NCI-H446 (cell line): ENCODE results near the gene DCTN3.
A peak's percentile ranks its signal among the peaks of the same experiment; 100 is the strongest.

ENCODE experiments used
- DNase-seq, 2 experiments: peaks; one replicate each; lab custom pipeline; 2025; lab: John Stamatoyannopoulos, UW

The DCTN3 gene

DNA sequence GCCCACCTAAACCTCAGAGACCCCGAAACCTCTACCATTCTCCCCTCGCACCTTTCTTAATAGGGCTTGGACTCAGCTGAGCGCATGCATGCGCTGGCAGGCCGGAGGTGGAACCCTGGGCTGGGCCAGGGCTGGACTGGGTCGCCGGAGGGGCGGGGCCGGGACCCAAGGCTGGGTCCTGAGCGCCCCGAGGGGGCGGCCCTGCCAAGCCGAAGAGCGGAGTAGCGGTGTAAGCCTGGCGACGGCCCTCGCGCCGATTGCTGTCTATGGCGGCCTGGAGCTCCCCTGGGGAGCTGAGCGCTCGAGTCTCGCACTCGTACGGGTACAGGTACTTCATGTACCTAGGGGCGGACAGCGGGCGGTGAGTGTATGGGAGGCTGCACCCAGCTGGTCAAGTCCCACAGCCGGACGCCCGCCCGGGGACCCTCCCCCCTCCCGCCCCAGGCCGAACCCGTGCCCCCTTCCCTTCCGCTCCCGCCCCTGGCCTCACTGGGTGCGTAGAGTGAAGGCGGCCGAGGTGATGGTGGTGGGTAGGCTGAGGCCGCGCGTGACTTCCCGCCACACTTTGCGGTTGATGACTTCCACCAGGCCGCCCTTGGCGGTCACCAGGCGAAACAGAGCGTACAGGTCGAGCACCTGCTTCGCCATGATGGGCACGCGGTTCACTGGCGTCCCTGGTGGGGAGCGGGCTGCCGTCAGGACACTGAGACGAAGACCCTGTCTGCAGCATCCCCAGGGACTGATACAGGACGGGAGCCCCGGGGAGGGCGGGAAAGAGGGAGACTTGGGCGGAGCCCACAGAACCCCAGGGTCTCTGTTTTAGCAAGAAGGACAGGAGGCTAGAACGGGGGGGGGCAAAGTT is 3.3 kb upstream of the DCTN3 start:
- no peak for DNase-seq

DNA sequence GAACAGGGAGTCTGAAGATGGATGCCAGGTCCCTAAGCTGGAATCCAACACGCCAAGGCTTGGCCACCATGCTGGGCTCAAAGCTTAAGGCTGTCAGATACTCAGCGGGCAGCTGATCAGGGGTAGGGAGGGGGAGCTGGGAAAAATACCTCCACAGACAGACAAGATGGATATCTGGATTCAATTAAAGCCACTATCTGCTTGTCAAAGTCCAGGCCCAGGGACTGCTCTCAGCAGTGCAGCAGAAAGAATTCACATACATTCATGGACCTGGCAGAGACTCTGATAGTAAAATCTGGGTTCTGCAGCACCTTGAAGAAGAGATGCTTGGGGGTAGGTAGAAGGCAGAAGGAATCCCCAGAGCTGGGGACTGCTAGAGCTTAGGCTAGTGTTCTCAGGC is 5.2 kb downstream of the DCTN3 start:
- DNase-seq: no peak

DNA sequence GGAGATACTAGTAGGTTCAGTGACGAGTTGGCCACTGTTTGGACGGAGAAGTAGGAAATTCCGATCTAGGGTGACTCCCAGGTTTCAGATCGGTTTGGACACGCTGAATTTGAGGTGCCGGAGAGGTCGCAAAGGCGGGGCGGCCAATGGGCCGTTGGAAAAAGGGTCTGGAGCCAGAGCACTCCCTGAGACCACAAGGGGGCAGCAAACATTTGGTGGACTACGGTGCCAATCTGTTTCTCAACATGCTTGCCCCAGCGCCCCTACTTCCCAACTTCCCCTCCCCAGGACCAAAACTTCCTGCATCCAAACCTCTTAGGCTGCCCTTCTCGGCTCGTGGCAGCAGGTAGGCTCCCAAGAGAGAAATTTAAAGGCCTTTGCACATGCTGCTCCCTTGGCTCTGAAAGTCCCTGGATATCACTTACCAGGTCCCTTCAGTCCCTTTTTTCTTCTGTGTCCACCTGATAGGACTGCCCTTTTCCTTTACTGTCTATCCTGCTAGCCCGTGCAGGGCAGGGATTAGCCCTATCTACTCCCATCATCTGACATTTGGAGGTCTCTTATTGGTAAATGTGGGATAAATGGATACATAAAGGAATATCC is 7.4 kb downstream of the DCTN3 start:
- DNase-seq: peak; percentile 68 to 89

DNA sequence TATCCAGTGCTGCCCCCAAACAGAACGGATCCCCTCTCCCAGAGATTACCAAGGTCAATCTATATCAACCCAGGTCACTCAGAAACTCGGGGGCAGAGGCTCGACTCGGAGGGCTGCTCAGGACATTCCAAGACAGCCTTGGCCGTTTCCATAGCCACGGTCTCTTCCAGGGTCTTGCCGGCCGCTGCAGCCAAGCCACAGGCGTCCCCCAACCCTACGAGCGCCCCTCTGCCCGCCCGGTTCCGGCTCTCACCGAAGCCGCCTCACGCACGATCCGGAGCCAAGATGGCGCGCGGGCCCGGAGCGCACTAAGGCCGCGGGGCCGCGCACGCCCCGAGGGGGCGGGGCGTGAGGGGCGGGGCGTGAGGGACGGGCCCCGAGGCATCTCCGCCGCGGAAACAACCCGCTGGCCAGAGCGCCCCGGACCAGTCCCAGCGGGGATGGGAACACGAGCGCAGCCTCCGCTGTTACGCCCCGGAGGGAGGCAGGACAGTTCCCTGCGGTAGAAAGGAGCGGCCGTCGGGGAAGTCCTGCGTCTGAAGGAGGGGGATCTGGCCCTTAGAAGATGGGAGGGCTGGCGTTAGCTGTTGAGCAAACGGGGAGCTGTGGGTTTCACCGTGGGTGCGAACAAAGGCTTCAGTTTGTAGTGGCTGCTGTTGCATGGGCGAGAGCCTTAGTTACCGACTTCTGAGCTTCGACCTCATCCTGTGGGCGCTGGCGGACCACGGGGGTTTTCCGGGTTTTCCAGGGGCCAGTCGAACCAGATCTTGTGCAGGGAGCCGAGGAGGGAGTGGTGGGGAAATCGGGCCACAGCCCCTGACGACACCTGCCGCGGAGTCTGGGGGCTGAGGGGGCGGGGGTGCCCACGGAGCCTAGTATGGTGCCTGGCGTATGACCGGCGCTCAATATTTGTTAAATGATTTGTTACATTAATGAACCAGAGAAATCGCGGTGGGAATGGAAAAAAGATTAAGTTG is 8.2 kb downstream of the DCTN3 start, which contains the start of gene RPP25L:
Gene RPP25L (minus strand): TSS at position 287 of the 977 bp plus-strand sequence. CDS start 801 bp downstream, outside the sequence.
- DNase-seq: peak; percentile 86 to 94

DNA sequence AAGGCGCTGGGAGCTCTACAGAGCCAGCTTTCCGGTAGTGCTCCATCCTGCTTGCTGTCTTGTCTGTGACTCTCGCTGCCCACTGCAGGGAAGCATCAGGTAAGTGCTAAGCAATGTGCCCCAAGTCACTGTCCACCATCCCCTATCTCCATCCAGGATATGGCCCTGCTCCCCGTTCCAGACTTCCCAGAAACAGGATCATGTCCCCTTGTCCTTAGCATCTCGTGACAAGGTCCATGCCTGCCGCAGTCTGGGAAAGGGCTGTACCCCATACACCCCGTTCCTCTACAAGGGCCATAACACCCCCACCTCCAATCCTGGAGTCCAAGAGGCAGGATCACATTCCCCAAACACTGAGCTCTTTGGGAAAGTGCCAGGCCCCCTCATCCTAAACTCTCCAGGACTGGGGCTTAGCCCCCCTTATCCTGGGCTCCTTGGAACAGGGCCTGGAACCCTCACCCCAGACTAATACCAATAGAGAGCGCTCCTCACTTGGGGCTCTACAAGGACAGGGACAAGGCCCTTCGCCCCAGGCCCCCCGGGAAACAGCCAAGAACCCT is 9.0 kb downstream of the DCTN3 start:
- DNase-seq: no peak

DNA sequence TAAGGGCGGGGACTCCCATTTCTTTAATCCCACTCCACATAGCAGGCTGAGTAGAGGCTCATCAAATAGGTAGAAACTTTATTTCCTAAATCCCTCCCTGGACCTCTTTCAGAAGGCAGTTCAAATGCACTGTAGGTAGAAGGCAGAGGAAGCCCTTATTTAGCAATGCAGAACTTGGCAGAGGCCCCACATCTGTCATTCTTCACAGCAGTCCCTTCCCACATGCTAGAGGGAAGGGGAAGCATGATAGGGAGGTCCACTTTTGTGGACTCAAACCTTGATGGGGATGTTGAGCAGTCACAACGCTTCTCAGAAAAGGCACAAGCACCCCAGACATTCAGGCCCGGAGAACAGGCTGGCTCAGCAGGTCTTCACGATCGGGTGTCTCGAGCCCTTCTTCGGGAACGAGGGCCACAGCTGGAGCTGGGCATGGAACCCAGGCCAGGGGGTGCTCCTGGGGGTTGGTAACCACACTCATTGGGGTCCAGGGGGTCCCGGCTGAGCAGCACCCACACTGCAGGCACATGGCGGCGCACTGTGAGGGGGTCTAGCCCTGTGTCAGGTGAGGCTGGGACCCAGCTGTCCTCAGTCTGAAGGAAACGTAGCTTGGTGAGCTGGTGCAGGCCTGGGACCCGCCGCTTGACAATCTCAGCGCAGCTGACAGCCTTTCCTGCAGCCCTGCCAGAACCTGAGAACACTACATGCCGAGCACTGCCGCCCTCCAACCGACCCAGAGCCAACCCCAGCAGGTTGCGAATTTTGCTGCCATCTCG is 9.7 kb downstream of the DCTN3 start:
- no peak for DNase-seq

DNA sequence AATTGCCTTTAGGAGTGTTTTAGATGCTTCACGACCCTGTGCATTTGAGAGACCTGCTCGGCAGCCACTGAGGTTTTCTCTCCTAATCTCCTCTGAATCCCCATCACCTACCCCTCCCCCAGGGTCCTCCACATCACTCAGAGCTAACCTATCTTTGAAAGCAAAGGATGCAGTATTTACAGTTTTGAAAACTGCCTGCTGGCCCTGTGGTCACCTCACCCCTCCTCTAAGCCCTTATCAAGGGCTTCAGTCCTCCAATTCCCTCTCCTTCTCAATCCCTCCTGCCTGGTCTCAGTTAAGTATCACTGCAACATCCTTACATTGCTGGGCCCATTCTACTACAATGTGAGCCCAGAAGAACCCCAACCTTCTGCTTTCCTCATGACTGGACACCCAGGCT is 13.0 kb downstream of the DCTN3 start:
- no peak for DNase-seq

DNA sequence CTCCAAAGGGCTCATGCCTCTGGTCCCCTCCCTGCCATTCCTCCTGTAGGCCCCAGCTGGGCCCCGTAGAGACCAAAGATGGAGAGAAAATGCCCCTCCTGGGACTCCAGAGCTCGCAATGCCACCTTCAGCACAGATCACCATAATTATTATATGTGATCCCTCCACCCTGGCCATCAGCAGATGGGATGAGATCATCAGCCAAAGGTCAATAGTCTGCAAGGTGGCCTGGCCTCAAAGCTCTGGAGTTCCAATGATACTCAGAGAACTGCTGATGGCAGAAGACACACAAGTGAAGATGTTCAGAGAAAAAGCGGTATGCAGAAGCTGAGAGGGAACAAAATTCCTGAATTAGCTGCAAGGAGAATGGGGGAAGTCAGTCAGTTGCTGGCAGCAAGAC is 13.4 kb downstream of the DCTN3 start:
- DNase-seq: no peak

DNA sequence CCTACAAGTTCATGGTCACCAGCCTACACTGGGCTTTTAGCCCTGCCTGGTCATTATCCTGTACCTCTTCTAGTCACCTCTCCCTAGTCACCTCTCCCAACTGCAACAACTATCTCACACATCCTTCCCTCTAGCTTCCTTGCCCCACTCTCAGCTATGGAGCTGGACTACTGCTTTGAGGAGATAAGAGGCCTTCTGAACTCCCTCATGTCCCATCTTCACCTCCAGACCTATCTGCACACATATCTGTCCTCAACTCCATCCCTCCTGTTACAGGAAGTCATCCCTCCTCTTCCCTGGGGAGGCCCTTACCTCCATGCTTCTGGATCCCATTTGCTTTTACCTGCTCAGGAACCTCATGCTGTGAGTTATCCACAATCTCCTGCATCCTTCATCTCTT is 14.1 kb downstream of the DCTN3 start:
- DNase-seq: no peak

DNA sequence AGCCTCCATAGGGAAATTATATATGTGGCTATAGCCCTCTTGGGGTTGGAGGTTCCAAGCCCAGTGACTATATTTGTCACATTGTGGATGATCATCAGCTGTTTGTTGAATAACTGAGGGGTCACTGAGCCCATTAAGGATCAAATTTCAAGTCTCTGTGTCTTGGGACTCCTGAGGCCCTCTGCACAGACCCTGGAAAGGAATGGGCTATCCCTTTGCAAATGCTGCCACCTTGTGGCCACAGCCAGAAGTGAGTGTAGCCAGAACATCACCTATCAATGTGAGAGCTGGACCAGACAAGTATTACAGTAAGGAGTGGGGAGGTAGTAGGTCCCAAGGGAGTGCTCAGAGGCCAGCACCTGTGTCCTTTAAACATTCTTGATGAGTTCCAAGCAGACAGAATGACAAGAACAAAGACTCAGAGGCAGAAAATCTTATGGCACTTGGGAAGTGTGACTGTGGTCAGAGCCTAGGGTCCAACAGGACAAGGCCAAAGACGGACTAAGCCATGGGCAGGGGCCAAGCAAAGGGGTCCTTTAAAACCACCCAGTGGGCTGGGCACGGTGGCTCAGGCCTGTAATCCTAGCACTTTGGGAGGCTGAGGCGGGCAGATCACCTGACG is 16.6 kb downstream of the DCTN3 start:
- peak; percentile 69 to 89 for DNase-seq

DNA sequence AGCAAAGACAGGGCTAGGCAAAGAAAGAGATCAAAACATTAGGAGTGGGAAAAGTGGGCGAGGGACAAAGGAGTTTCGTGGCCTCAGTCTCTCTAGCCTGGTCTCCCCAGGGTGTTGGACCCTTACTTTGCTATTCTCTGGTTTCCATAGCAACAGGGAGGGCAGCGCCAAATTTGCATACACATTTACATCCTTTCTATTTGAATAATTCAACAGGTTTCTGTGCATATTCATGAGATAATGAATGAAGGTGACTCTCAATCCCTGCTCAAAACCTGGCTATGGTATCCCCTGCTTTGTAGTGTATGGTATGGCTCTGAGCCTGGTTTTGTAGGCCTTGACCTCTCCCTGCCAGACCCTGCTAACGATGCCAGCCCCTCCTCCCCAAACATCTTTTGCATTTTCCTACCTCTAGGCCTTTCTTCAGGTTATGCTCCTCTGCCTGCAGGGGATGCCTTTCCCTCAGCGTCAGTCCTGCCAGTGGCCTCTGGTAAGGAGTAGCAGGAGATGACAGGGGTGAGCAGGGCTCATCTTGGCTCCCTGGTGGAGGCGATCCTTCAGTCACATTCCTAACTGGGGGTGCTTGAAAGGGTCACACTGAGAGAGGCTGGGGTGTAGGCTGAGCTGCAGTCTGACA is 18.2 kb downstream of the DCTN3 start:
- DNase-seq: no peak

DNA sequence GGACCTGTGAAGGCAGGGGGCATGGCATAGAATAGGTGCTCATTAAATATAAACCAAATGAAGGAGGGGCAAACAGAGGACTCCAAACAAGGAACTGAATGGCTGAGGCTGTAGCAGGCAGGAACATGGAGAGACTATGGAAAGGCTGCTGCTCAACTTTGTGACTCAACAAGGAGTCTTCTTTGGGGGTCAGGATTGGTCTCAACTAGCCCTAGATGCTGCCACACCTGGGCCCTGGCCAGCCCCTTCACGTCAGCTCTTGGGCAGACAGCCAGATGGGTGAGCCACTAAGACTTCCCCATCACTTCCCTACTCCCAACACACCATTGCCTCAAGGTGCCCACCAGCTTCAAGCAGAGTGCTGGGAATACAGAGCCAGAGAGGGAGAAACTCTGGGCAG is 19.4 kb downstream of the DCTN3 start:
- no peak for DNase-seq

DNA sequence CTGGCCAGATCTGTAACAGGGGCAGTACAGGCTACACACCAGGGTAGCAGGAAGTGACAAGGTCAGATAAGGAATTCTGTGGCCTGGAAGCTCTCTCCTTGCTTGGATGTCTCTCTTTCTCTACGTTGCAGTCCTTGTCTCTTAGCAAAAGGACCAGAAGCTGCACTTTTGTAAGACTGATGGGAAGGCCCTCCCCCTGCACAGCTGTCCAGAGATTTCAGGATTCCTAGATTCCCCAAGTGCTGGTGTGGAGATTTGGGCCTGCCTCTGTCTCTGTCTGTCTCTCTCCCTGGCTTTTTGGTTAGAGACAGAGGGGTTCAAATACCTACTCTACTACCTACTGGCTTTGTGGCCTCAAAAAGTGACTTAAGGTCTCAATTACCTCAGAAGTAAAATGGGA is 20.7 kb downstream of the DCTN3 start:
- no peak for DNase-seq

DNA sequence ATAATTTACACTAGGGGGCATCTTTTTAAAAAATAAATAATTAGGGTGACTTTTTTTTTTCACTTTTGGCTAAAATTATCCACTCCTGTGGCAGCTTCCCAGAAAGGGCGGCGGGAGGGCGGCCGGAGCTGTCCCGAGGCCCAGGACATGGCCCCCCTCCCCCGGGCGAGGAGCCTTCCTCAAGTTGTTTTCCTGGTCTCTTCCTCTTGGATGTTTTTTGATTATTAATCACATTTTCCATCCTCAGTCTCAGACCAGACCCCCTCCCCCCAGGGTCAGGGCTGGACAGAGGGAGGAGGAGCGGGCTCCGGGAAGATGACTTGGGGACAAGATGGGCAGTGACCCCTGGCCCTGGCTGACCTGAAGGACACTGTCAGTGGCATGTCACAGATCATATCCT is 26.1 kb downstream of the DCTN3 start:
- DNase-seq: no peak

DNA sequence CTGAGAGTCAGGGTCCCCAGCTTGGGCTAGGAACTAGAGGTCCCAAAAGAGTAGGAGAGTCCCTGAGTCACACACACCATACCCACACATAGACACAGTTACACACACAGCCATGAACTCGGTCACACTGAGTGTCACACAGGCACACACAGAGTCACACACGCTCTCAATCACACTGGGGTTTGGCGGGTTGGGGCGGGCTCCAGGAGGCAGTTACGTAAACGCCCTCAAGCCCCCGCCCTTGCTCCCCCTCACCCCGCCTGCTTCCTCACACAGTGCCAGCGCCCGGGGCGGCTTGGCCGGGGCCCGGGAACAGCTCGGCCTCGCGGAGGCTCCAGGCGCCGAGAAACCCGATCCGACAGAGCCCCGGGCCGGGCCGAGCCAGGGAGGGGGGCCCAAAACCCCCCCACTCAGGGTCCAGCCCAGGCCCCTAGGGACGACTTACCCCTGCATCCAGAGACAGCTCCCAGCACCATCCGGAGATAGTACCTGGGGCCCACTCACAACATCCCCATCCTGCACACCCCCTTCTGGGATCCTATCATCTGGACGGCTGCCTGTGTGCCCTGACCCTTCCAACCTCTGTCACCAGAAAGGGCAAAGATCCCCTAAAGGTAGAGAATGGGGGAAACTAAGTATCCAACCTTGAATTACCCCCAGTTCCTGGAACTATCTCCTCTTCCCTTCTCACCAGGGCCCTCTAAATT is 27.2 kb downstream of the DCTN3 start:
- DNase-seq: peak; percentile 16 to 58

DNA sequence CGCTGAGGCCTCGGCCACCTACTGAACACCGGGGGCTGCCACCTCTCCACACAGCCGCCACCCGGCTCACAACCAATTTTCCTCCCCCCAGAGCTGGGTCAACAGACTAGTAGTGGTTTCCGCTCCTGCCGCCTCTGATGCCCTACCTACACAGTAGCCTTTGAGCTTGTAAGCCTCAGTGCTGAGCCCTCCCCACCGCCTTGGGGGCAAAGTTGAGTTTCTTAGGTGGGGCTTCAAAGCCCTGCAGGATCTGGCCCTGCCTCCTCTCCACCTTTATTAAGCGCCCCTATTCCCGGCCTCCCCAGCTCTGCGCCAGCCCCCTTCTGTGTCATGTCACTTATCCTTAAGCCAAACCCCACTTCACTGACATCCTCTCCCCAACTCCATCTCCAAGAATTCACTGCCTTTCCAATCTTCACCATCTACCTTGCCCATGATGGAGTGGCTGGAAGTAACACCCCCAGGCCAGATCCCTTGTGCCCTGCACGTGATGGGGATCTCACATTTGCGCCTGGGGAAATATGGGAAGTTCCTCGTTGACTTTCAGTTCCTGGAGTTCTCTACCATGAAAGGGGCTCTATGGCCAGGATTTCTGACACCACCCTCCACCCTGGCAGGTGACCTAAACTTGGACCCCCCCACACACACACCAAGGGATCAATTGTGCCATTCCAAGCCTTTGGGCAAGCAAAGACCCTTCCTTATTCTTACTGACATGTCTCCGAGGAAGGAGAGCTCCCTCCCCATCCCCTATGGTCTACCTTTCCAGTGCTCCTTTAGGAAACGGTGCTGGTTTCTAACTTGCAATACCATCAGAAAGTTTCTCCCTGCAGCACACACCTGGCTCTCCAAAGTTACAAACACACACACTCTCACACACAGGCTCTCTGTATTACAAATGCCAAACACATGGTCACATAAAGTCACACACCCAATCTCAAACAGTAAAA is 28.1 kb downstream of the DCTN3 start:
- no peak for DNase-seq

DNA sequence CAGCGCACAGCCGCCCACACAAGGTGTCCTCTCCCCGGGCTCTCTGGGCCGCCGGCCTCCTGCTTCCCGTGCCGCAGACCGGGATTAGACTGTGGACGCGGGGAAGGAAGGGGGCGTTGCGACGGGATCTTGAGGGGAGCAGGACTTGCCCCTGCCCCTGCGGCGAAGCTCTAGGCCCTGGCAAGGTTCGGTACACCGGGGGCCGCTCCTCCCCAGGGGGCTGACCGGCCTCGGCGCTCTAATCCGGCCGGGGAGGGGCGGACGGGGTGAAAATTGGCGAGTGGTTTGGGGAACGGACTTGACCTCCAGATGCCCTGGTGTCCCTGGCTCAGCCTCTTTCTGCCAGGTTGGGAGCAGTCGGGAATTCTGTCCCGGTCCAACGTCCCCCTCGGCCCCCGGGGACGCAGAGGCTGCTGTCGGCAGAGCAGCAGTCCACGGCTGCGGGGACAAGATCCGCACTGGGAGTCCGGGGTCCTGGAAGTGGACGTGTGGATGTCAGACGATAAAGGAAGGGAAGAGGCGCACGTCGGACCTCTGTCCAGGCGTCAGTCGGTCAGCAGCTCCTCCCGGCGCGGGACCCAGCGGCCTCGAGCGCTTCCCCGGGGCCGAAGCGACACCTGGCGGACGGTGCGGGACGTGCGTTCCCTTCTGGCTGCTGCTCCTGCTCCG is 28.9 kb downstream of the DCTN3 start:
- peak; percentile 47 to 78 for DNase-seq
